COLO829 (cell line): ENCODE data around the gene NTF3.
"Not testable (repeated sequence)": the region's sequence is repeated elsewhere in the genome, so short reads cannot be mapped to it uniquely, and the experiment has no call there.

Experiments used
- DNase-seq: peaks from one replicate; pipeline ENCODE4 v3.0.0; 2012; ENCODE audit warnings: low spot score

The NTF3 gene

DNA sequence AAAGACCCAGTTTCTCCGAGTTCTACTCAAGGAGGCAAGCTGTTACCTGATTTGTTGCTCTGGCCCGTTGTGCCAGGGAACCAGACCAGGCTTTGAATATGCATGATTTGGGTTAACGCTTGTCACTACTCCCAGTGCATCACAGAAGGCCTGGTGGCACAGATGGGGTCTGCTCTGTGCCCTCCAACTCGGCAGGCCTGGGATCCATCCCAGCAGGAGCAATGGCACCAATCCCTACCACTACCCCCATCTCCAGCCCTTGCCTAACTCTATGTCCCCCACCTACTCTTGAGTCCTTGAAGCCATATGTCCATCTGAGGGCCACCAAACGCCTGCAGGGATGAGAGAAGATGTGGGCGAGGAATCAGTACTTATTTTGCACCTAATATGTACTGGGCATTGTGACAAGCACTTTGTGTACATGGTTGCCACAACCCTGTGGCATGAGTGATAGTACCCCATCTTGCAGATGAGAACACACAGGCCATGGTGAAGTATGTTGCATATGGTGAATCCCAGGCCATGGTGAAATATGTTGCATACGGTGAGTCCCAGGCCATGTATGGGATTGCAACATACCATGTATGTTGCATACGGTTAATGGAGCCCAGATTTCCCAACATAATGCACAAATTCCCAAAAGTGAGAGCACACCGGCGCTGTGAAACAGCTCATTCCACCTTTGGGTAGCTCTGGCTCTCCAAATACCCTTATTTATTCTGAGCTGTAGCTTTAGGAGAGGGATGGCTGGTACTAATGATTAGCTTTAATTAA, 102.7 kb downstream of the NTF3 start:
- no peak for DNase-seq

DNA sequence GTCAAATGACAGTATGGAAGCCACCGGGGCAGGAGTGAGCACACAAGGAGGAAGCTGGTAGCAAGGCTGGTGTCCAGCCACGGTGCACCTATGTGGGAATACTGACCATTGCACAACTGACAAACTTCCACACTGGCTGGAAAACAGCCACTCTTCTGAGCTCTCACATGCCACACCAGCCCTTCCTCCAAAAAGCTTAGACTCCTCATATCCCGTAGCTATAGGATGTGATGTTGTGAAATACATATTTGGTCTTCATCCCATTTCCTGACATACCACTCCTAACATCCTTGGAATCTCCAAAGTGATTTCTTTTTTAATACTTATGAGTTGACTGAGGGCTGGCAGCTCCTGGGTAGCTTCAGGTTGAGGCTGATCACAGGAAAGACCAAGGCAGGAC, 103.6 kb downstream of the NTF3 start:
- DNase-seq: no peak

GRCh38 chr12:5537026-5537615, 105.2 kb downstream of the NTF3 start:
- DNase-seq: not testable (repeated sequence)

GRCh38 chr12:5537771-5538170, 105.9 kb downstream of the NTF3 start:
- no peak for DNase-seq
